HG03066 (cell line): ENCODE results near the gene PLCG1.

Experiments used
- ATAC-seq: cut with Tn5 transposase; IDR thresholded peaks from one replicate; pipeline ENCODE4 v1.9.1; 2021; ENCODE audit warnings: low read depth; ENCODE audit not compliant: unreplicated experiment

Gene PLCG1

DNA sequence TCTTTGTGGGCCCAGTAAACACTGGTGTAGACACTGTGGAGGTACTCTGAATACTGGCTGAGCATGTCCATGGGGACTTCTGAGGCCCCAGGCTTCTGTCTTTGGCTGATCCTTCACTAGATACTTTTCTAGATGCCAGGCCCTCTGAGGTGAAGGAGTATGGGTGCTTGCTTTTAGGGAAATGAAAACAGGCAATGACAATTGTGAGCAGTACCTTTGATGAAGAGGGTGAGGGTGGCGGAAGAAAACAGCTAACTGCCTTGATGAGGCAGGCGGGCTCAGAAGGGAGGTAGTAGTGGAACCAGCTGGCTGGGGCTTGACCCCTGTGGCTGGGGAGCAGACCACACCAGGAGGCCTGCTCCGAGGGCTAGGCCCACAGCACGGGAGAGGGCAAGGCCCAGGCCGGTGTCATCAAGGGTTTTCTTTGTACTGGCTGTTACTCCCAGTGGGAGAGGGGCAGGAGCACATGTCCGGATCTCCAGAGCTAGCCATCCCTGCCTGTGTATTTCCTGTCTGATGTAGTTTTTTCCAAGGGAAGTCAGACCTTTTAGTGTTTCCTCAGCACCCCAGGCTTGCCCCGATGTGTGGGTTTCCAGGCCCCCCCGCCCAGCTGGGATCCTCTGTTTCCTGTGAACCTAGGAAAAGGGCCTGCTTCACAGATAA, 3.9 kb downstream of the PLCG1 start:
- no peak for ATAC-seq

DNA sequence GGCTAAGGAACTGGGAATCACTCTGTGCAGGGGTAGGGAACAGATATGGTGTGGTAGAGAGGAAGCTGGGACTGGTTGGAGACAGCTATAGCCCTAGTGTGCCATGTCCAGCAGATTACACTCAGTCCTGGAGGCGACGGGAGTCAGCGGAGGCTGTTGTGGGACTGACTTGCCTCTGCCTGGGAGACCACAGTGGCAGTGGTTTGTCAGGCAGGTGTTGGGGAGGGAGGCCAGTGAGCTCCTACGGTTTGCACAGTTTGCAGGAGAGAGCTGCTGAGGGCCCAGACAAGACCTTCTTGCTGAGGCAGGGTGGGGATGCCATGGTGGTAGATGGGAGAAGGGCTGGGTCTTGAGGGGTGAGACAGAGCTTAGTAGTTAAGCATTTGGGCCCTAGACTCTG, 4.9 kb downstream of the PLCG1 start:
- no peak for ATAC-seq

DNA sequence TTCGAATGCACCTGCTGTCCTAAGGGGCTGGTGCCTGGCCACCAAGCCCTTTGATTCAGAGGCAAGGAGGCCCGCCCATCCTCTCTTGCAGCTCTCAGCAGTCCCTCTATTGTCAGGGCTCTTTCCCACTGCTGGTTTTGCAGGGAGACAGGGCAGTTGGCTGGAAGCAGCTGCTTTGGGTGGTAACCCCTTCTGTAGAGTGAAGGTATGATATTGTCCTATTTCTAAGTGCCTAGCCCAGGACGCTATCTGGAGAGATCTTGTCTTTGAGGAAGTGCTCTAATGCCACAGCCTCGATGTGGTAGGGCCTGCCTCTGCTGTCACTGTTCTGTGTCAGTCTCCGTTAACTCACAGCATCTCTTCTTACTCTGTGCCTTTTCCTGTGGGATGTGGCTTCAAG, 5.6 kb downstream of the PLCG1 start:
- ATAC-seq, result no peak

DNA sequence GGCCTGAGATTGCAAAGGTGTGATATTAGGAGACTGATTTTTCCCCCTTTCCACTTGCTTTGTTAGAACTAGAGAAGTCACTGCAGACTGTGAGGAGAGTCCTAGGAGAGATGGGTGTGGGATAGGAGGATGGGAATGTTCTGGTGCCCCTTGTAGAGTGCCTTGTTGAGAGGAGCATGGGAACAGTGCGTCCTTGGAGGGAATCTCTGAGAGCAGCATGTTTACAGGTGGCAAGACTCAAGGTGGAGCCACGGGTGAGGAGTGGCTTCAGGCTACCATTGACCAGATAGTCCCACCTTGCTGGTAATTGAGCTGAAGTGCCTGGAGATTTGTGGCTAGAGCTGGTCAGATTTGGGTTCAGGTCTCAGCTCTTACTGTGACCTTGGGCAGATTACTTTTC, 6.0 kb downstream of the PLCG1 start:
- ATAC-seq, result no peak

DNA sequence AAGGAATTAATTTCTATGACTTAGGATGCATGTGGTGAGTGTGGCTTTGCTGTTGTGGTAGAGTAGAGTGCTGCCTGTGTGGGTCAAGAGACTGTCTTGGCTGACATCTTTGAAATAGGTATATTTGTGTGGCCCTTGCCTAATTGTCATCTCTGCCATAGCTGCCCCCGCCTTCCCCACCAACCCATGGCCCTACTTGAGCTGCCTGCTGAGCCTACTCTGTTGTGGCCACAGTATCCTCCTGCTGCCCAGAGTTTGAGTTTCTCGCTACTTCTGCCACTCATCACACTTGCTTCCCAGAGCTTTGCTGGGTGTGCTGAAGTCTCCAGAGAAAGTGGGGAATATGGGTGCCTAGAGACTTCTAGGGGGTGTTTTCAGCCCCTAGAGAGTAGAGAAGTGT, 8.0 kb downstream of the PLCG1 start:
- no peak for ATAC-seq

DNA sequence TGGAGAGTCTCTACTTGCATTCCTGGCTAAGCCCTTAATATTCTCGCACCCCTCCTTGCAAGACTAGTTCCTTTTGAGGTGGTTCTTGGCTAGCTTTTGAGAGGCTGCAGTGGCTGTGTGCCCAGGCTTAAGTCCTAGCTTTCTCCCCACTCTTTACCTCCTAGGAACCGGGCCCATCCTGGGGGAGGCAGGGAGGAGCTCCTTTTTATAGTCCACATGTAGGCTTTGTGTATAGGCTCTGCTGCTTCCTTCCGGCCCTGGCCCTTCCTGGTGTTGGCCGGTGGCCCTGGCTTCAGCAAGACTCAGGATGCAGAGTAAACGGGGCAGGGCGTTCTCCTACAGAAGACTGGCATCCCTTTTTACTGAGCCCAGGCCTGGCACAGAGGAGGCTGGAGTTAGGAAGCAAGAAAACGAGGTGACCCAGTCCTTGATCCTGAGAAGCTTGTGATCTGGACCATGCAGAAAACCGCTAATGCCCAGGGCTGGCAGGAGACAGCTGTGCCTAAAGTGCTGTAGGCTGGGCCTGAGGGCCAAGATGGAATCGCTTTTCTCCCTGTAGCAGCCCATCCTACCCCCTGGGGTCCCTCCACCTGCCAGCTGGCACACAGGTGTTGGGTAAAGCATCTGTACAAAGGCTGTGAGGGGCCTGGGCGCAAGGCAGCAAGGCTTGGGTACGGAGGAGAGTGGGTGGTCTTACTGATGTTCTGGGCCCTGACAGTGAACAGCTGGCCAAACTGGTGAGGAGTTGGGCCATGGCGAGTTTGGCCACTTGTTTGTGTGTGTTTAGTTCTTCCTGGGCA, 8.7 kb downstream of the PLCG1 start:
- no peak for ATAC-seq

DNA sequence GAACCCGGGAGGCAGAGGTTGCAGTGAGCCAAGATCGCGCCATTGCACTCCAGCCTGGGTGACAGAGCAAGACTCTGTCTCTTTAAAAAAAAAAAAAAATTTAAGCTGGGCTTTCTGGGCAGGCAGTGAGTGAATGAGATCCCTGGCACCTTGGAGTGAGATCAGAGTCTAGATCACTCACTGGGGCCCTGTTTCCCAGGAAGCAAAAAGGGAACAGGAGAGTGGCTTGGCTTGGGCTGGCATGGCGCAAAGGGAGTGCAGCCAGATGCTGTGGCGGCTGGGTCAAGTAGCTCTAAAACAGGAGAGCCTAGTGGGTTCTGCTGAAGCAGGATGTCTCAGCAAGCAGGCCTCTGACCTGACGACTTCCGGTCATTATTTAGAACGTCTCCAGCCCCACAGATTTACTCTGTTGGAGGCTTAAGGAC, 10.4 kb downstream of the PLCG1 start:
- ATAC-seq, result no peak

DNA sequence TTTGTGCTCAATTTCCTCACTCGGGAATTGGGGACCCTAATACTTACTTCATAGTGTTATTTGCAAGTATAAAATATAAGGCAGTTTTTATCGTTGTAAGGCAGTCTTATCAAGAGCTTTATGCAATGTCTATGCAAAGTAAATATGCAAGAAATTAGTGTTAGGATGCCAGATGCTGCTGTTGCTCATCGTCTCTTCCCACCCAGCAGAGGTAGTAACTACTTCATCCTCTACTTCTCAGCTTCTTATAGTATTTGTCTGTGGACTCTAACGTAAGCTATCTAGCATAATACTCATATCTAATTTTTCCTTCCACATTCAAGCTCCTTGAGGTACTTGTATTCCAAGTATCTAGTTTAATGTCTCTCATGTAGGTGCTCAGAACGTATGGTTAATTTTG, 11.6 kb downstream of the PLCG1 start:
- no peak for ATAC-seq

DNA sequence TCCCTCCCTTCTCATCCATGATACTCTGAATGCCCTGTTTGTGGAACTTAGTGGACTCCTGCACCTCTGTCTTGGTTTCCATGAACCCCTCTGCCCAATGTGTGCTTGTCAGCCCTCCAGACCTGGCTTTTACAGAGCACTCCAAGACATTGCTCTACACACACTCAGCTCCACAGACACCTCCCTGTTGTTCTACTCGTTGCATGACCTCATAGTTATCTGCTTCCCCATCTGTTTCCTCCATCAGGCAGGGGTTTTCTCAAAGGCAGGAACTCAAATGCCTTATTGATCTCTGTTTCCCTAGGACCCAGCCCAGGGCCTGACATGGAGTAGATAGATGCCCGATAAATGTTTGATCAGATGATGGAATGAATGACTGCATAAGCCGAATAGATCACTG, 13.3 kb downstream of the PLCG1 start:
- no peak for ATAC-seq

DNA sequence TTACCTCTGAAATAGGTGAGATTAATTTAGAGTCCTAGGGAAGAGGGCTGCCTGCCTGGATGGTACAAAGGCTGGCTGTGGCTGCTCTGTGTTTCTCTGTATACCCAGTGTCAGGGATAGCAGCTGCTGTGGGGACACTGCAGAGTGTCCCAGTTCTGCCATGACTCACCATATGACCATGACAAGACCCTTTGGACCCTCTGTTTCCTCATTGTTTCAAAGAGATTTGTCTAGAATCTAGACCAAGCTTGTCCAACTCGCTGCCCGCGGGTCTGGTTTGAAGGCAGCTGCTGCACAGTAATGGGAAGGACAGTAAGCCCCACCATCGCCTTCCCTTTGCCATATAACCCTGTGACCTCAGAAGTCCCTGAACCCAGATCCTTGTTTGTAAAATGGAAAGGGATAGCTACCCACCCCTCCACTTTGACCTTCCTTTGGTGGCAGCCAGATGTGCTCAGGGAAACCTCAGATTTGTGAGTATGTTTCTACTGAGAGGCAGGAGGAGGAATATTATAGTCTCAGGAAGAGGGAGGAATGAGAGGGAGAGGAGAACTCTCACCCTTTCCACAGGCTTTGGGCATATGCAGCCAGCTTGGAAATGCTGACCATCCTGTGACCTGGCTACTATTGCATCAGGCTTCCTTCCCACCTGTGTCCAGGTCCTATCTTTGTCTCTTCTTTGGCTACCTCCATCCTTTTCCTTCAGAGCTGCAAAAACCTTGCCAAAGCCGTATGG, 14.0 kb downstream of the PLCG1 start:
- ATAC-seq, result no peak

DNA sequence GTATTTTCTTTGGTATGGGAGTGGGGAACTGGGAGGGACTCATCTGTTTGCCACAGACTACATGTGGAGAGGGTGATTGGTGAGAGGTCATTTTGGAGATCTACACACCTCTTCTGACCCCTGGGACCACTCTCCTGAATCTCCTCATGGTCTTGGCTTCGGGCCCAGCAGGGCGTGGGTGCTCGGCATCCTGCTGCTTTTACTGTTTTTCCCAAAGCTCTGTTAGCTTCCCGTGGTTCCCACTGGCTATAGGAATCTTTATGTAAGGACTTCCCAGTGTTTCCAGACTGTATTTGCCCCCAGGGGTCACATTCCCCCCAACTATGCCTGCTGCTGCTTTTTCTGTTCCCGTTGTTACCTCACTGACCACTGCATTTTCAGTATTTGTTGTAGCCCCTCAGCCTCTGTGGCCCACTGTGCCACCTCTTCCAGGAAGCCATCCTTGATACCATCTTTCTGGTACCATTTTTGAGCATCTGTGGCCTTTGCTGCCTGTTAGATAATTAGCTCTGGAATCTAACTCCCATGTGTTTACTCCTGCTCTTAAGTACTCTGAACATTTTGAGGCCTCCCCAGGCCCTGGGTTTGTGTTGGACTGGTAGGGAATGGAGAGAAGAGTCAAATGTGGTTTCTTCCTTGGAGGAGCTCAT, 14.9 kb downstream of the PLCG1 start:
- ATAC-seq, result no peak

DNA sequence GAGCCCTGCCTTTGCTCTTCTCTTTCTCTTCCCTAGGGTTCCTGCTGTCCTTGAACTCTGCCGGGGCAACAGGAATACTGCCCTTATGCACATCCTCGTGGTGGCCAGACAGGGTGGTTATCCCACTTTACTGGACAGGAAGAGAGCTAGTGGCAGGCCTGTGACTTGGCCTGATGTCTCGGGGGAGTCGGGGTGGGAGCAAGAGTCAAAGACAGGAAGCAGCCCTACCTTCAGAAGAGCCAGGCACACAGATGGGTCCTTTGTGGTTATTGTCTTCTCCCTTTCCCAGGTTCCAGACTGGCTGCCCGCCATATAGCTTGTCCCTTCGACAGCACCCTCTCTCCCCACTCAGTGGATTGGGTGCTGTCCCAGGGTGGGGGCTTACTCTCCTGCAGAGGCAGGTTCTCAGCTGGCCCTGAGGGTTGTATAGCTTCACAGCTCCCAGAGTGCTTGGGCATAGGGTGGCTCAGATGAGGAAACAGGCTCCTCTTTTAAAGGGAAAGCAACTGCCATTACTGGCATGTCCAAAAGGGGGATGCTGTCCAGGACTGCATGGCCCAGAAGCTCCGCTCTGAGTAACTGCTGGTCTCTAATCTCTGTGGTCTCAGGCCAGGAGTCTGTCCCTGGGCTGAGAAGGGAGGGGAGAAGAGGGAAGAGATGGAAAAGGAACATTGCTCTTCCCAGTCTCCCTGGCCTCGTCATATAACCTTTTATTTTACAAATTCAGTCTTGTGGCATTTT, 17.3 kb downstream of the PLCG1 start:
- ATAC-seq, result no peak

DNA sequence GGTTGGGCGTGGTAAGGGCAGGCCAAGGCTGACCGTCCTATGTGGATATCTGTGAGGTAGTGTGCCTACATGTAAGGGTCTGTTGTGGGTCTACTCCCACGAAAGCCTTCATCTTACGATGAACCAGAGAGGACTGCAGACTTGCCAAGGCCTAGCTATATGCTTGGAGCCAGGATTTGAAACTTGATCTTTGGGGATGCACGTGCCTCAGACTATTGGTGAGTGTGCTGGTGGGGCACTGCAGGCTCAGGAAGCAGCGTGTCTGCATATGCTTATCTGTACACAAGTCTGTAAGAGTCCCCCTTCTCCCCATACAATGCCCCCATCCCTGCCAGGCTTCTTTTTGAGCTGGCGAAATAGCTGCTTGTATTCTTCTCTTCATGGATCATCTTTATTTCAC, 17.9 kb downstream of the PLCG1 start:
- ATAC-seq, result no peak

DNA sequence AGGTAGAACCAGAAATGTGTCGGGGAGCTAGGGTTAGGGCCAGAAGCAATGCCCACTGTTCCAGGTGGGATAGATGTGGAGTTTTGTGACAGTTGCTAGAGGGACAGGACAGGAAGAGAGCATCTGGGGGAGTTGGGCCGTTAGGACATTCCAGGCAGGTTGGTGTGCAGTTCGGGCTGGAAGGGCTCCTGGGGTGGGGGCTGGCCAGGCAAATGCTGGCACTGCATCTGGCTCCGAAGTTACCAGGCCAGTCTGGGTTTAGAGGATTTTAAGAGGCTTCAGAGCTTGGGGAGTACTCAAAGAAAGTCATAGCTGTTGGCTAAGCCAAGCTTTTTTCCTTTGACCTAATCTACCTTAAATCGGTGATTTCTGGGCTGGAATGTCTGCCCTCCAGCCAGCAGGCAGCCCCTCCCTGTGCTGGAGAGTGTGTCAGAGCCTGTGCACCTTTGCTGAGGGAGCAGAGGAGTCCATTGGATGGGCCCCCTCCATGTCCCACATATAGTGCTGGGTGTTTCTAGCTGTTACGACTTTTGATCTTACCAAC, 20.8 kb downstream of the PLCG1 start:
- ATAC-seq, result no peak

DNA sequence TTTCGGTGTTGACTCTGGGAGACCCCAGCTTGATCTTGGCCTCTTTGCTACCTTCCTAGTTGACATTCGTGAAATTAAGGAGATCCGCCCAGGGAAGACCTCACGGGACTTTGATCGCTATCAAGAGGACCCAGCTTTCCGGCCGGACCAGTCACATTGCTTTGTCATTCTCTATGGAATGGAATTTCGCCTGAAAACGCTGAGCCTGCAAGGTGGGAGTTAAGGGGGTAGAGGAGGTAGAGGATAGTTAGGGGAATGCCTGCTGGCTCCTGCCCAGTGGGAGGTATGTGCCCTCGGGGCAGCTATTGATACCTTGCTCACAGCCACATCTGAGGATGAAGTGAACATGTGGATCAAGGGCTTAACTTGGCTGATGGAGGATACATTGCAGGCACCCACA, 22.2 kb downstream of the PLCG1 start:
- no peak for ATAC-seq

DNA sequence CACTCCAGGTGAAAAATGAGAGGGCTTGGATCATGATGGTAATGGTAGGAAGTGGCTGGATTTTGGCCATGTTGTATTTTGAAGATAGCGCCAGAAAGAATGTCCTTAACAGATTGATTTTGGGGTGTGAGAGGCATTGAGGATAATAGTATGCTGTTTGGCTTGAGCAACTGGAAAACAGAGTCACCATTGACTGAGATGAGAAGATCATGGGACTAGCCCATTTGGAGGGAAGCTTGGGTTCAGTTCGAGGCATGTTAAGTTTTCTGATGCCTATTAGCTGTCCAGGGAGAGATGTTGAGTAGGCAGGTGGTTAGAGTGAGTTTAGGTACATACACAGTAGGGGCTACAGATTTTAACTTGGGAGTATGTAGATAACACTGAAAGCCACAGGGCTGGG, 23.3 kb downstream of the PLCG1 start:
- ATAC-seq, result no peak

DNA sequence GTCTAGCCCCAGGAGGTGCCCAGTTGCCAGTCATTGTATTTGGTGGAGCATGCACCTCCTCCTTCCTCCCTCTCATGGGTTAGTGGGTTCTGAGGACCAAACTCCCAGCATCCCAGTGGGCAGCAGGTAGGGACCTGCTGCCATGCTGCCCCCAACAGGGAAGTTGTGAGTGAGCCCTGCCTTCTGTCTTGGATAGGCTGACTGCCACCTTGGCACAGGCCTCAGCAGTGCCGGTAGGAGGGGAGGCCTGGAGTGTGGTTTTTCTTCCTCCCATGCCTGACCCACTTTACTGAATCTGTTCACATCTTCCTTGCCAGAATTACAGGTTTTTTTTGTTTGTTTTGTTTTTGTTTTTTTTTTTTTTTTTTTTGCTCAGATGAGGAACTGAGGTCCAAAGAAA, 24.5 kb downstream of the PLCG1 start:
- ATAC-seq, result no peak

DNA sequence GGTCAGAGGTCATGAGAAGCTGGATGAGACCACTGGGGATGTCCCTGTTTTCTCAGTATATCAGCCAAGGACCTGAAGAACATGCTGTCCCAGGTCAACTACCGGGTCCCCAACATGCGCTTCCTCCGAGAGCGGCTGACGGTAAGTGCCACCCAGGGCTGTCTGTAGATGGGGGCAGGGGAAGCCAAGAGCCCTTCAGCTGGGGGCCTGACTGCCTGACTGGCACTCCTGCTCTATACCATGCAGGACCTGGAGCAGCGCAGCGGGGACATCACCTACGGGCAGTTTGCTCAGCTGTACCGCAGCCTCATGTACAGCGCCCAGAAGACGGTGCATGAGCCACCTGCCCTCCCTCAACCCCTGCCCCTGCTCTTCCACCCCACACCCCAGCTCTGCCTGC, 25.1 kb downstream of the PLCG1 start:
- no peak for ATAC-seq

DNA sequence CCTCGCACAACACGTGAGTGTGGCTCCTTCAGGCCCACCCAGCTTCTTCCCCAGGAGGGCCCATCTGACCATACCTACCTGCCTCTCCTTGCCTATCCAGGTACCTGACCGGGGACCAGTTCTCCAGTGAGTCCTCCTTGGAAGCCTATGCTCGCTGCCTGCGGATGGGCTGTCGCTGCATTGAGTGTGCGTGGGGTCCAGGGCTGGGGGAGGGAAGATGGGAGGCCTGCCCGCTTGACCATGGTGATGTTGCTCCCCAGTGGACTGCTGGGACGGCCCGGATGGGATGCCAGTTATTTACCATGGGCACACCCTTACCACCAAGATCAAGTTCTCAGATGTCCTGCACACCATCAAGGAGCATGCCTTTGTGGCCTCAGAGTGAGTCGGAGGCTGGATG, 26.5 kb downstream of the PLCG1 start:
- no peak for ATAC-seq
